NCI-H2081 (cell line): Measurements from ENCODE around the gene CFAP157.
A peak's percentile ranks its signal among the peaks of the same experiment; 100 is the strongest.
"Not testable (repeated sequence)": the region's sequence is repeated elsewhere in the genome, so short reads cannot be mapped to it uniquely, and the experiment has no call there.

Experiments
- DNase-seq, 2 experiments: peaks; one replicate each; lab custom pipeline; 2025; lab: John Stamatoyannopoulos, UW

The CFAP157 gene

DNA sequence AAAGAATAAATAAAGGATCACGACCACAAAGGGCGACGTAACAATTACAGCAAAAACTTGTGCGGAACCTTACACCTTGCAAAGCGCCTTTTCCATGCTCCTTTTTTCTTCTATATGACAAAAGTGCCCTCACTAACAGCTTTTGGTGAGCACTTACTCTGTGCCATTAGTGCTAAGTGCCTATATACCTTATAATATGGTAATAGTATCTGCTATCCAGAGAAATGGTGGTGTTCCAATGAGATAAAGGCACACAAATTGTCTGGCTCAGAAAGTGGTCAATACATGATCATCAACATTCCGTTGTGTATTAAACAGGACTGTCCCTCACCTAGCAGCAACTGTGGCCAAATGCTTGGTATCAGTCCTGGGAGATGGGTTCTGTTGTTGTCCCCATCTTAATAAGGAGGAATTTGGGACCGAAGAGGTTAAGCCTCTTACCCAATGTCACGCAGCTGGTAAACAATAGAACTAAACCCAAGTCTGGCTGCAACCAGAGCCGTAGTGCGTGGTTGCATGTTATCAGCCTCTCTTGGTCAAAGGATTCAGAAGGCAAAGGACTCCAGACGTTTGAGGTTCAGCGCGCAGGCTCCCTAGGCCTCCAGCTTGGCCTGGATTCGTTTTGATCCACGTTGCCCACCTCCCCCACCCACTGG lies 28.9 kb downstream of the CFAP157 start:
- no peak for DNase-seq

DNA sequence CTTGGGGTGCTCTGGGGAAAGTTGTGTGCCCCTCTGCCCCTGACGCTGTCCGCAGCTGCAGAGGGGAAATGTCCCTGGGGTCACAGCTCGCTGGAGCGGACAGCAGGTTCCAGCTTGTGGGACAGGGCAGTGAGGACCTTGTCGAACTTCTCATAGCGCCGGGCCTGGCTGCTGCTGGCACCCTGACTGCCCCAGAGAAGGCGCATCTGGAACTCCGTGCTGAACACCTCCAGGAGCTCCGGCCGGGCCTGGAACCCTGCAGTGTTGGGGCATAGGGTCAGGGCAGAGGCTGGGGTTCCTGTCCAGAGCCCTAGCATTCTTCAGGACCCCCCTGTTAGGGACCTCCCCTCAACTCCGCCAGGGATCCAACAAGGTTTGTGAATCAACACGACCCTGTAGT lies 31.9 kb downstream of the CFAP157 start:
- DNase-seq: no peak

DNA sequence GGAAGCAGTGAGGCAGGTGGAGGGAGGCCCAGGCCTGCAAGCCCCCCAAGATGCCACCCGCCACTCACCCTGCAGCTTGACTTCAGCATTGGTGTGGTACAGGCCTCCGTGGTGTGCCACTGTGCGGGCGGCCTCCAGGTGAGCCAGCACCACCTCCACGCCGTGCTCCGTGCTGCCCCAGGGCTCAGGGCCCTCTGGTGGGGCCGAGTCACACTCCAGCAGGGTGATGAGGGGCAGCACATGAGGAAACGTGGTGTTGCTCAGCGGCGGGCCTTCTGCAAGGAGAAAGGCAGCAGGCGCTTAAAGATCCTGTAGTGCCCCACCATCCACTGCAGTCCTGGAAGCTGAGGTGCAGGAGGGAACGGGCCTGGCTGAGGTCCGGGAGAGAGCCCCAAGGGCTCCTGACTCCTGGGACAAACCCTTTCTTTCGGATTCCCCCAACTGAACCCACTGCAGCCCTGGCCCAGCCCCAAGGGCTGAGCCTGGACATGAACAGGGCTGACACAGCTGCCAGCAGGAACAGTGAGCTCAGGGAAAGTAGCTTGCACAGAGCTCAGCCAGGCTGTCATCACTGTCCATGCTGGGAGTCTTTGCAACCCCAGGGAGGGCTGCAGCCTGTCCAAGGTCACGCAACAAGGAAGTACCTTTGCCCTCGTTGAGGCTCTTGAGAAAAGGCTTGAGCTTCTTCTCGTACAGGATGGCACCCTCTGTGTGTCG lies 33.0 kb downstream of the CFAP157 start:
- no peak for DNase-seq

DNA sequence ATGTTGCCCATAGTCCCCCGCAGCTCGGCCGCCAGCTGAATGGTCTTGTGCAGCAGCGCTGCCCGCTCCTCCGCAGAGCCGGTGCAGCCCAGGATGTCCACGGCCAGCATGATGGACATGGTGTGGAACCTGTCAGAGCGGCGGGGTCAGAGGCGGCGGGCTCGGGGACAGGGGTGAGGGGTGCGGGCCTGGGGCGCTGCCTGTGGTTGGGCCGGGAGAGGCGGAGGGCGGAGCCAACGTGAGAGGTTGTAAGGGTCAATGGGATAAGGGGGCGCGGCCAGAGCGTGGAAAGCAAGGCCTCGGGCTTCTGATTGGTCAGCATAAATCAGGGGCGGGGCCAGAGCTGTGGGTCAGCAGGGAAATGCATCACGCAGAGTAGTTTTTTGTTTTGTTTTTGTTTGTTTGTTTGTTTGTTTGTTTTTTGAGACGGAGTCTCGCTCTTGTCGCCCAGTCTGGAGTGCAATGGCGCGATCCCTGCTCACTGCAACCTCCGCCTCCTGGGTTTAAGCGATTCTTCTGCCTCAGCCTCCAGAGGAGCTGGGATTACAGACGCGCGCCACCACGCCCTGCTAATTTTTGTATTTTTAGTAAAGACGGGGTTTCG lies 35.1 kb downstream of the CFAP157 start:
- no peak for DNase-seq

DNA sequence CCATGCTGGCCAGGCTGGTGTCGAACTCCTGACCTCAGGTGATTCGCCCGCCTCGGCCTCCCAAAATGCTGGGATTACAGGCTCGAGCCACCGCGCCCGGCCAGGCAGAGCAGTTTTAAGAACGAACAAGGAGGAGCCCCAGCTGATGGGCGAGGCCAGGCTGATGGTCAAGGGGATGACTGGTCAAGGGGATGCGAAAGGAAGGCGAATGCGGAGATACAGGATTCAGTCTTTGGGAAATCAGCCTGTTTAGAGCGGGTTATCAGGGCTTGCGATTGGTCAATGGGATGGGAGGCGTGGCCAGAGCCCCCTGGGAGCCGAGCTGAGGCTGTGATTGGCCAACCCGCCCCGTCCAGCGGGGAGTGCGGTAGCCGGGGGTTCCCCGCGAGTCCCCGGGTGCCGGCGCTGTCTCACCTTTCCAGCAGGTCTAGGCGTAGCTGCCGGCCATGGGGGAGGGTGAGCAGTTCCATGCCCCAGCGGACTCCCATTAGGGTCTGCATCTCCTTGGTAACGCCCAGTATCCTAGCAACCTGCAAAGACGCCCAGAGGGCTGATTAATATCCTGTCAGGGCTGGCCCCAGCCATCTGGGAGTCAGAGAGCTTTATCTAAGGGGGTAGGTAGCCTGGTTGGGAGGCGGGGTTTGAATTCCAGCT lies 35.8 kb downstream of the CFAP157 start:
- DNase-seq: no peak

DNA sequence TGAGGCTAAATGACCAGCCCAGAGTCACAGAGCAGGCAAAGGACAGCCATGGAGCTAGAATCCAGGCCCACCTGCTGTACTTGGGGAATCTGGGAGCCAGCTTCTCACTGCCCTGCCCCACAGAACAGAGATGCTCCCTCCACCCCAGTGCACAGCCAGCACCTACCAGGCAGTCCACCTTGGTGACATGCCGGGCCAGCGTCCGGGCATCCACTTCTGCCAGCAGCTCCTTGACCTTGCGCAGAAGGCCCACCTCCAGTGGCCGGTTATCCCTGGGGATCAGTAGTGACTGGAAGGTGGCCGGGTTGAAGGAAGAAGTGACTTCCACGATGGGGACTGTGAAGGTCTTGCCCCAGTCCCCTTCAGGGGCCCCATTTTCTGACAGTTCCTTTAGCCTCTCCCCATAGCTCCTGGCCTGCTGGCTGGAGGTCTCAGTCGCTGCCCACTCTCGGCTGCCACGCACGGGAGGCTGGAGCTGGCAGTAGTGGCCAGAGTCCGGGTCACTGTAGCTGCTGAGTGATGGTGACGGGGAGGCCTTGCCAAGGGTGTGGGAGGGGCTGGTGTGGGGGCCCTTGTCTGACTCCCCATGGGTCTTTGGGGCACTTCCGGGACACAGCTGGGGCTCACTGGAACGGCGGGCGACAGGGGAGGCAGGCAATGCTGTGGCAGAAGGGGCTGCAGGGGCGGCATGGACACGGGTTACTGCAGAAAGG lies 37.8 kb downstream of the CFAP157 start:
- DNase-seq: no peak

DNA sequence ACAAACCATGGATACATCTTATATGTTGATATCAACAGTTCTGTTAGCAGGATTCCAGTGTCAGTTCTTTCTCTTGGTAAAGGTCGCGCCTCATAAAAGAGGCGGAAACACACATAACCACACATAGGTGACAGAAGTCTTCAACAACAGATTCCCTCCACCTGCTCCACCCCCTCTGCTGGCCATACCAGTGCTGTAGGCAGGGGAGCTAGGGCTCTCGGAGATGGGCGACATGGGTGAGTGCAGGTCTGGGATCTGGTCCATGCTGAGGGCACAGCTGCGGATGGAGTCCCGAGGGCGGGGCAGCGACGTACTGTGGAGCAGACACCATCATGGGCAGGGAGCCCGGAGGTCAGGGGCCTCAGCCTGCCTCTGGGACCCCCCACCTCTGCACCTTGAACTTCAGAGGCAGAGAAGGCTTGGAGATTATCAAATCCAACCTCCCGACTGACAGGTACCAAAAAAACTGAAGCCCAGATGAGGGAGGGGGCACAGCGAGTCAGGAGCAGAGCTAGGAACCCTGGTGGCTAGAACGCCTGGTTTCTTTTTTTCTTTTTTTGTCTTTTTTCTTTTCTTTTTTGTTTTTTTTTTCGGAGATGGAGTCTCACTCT lies 40.3 kb downstream of the CFAP157 start:
- DNase-seq: no peak

DNA sequence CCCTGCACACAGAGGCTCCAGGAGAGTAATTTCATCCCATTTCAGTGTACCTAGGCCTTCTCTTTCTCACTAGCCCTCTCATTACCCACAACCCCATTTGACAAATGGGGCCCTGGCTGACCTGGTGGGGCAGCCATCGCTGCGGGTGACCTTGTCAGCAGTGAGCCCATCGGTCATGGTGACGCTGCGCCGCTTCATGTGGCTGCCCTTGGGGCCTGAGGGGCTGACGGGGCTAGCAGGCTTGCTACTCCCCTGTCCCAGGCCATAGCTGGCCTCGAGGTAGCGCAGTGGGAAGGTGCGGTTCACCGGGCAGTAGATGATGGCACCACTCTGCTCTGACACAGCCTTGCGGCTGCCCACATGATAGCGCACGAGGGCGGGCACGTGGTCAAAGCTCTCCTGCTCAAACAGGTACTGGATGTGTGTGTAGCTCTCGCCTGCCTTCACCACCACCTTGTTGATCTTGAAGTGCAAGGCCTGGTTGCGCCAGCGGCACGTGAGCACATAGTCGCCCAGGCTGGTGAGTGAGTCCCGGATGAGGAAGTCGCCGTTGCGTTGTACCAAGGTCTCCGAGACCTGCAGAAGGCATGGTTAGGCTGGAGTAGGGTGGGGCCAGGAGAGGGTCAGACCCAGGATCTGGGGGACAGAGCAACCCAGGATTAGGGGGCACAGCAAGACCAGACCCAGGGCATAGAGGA lies 42.5 kb downstream of the CFAP157 start:
- DNase-seq: no peak

DNA sequence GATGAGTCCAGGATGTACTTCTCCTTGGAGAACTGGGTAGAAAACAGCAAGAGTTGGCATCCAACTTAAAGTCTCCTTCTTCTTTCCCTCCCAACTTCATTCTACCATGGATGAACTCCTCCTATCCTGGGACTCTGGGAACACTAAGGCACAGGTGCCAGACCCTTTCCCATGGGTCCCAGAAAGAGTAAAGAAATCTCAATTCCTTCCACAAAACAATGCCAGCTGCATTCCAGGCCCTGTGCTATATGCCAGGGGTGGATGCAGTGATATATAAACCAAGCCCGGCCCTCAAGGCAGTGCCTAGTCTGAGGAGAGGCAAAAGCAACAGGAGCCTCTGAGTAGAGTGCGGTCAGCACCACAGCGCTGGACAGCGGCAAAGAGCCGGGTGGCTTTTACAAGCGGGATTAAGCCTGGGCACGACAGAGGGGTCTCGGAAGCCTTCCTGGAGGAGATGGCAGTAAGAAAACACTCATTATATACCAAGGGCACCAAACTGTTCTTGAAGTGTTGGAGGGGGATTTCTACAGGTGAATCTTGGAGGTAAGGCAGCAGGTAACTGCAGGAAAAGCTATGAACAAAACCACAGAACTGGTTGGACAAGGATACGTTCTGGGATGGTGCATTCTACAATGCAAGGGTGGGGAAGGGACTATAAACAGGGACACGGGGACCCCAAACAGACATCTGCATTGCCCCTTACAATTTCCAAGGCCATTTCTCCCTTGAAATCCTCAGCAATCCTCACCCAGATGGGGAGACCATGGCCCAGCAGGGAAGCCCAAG lies 44.7 kb downstream of the CFAP157 start:
- no peak for DNase-seq

DNA sequence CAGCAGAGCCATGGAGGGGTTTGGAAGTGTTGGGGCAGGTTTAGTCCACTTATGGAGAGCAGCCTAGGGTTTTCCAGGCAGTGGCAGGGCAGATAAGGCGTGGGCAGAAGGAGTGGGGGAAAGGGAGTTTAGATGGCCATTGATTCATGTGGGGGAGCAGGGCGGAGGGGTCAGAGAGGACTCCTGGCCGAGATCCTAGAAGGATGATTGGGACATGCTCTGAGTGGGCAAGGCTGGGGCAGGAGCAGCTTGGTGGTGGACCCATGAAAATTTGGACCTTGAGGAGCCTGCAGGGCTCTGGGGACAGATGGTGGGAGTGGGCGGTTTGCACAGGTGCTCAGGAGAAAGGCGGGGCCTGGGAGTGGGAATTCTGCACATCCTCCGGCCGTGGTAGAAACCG lies 46.4 kb downstream of the CFAP157 start:
- no peak for DNase-seq

DNA sequence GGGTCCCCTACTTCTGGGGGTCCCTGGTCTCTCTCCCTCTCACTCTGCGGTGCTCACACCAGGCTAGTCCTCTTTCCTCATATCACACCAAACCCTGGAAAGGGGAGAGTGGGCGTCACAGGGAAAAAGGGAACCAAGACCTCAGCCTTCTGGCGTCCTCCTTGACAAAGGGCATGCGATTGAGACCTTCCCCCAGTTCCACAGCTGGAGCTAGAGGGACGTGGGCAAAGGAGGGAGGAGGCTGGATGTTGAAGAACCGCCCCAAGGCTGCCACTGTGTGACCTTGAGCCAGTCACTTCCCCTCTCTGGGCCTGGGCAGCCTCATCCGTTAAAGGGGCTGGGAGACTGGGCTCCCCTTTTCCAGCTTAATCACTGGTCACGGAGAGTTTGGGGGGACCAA lies 46.8 kb downstream of the CFAP157 start:
- no peak for DNase-seq

DNA sequence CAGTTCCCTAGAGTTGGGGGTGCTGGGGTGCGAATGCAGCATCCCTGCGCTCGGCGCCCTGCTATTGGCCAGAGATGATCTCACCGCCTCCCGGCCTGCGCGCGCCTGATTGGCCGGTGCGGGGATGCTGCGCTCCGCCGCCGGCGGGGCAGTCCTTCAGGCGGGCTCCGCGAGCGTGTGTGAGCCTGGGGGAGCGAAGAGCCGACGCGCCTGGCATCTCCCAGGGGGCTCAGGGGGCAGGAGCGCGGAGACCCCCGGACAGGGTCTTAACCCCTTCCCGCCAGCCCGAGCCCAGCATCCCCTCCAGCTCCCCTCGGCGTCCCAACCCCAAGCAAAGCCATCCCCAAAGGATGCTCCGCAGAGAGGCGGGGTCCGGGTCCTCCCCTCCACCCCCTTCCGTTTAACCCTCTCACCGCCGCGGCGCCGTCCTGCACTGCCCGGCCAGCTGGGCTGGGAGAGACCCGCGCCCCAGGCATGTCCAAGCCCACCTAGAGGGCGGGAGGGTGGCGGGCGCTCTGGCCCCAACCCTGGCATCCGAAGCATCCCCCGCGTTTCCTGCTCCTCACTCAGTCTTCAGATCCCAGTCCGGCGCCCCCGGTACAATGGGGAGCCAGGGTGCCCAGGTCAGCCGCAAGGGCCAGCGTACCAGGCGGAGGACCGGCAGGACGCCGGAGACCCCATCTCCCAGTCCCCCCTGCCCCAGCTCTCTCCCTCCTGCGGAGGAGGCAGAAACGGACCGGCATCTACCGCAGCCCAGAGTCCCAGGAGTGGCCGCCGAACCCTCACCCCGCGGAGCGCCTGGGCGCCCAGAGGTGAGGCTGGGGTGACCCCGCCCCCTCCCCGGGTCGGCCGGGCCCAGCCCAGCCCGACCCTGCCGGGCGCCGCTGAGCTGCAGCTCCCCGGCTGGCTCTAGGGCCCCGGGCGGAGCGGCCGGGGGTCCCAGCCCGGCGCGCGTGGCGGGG lies 47.6 kb downstream of the CFAP157 start:
- DNase-seq: peak; percentile 20 to 28

DNA sequence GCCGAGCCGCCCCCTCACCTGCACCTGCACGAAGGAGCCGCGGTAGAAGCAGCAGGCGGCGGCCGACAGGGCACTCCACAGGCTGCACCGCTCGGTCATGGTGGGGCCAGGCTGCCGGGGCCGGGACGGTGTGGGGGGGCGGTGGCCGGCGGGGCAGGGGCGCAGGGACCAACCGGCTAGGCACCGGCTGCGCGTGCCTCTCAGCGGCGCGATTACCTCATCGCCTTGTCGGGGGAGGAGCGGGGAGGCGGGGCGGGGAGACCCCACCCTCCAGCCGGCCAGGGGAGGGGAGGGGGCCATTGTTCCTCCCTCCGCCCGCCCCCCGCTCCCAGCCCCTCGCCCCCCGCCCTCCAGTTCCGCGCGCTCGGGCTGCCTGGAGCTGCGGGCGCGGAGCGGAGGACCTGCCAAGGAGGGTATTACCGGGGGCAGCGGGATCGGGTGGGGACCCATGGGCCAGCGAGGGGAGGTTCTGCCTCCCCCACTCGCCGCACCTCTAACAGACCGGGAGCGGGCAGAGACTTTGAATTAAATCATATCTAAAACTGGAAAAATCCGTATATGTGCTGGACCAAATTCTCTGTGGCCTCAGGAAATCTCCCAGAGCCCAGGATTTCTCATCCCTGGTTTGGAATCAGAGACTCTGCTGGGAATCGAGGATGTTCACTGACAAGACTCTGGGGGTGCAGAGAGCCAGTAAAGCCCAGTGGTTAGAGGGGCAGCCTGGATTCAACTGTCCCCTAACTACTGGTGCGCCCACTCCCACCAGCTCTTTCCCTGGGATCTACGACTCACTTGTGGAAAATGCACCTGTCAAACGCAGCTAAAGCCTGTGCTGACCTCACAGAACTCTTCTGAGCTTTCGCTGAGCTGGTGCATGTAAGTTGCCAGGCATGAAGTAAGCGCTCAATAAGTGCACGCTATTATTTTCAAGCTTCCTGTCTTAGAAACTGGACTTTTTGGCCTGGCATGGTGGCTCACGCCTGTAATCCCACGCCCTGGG lies 48.6 kb downstream of the CFAP157 start:
- DNase-seq: peak; percentile 19 to 22

DNA sequence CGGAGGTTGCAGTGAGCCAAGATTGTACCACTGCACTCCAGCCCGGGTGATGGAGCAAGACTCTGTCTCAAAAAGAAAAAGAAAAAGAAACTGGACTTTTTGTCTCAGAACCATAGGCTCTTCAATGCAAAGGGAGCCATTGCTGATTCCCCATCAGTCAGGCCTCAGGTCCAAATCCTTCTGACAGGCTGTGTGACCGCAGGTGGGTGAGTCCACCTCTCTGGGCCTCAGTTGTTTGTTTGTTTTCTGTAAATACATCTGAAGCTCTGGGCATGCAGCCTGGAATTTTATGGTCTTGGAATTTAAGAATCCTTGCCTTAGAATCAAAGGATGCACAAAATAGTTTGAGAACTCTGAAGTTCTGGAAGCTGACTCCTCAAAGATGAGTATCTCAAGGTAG lies 49.4 kb downstream of the CFAP157 start:
- no peak for DNase-seq

DNA sequence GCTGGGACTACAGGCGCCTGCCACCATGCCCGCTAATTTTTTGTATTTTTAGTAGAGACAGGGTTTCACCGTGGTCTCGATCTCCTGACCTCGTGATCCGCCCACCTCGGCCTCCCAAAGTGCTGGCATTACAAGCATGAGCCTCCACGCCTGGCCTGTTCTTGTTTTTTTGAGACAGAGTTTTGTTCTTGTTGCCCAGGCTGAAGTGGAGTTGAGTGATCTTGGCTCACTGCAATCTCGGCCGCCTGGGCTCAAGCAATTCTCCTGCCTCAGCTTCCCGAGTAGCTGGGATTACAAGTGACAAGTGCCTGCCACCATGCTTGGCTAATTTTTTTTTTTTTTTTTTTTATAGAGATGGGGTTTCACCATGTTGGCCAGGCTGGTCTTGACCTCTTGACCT lies 50.0 kb downstream of the CFAP157 start:
- not testable (repeated sequence) for DNase-seq

DNA sequence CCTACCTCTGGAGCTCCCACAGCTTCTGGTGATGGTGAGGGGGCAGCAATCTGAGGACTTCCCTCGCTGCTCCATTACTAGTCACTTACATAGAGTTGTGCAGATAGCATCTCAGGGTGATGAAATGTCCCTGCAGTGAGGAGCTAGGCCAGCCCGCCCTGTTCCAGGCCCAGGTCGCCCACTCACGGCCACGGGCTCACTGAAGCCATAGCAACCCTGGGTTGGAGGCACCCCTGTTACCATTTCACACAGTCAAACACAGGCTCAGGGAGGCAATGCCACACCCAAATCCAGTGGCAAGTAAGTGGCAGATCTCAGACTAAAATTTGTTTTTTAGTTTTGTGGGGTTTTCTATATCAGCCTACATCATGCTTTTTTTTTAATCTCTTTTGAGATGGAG lies 52.1 kb downstream of the CFAP157 start:
- DNase-seq: no peak

DNA sequence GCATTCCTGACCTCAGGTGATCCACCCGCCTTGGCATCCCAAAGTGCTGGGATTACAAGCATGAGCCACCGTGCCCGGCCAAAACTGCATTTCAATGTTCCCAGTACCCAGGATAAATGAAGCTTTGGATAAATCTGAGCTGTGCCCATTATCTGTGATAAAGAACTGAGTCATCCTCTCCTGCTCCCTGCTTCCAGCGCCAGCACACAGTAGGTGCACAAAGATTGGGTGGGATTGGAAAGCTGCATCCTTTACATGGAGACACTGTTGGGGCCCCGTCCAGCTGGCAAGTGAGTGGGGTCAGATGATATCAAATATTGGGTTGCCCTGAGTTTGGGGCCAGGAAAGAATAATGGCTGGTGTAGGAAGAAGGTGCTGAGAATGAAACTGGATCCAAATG lies 54.3 kb downstream of the CFAP157 start:
- DNase-seq: no peak

DNA sequence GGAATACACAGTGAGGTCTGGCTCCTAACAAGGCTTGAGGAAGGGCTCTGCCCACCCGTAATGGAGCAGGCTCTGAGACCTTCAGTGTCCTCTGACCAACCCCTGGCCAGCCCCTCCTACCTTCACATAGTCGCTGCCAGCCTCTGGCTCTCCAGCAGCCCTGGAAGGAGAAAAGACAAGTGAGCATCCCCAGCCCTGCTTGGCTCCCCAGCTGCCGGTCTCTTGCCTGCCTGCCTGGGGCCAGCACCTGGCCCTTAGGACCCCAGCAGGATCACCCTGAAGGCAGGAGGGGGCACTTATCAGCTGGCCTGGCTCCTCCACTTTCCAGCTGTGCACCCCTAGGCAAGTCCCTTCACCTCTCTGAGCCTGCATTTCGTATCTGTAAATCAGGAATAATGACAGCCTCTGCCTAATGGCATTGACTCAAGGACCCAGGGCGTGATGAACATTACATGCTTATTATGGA lies 54.7 kb downstream of the CFAP157 start:
- DNase-seq: no peak
